Endothelial cell of umbilical vein (primary cell): ENCODE measurements around the gene SEC16B. TPM values are rescaled to one million over a fixed set of nuclear protein-coding genes. Genes with fewer than 3 reads are reported as not detected.
A peak's percentile ranks its signal among the peaks of the same experiment; 100 is the strongest.

Experiments used
- BruUV-seq: library from RNA; stranded (reverse); fragments of 400-500 nt; replicated peaks from 2 replicates; lab custom pipeline; 2021; lab: Mats Ljungman, UMichigan
- CTCF ChIA-PET: fragments of 300-600, 350-600 bp; sonication (Branson Sonifier 250); formaldehyde crosslinking; loops from one replicate; lab custom pipeline; 2021; ENCODE audit warnings: antibody characterized with exemption, inconsistent platforms; lab: Charles Lee
- POLR2A ChIA-PET: fragments of 300-600, 350-600 bp; sonication (Branson Sonifier 250); formaldehyde crosslinking; loops from one replicate; lab custom pipeline; 2021; ENCODE audit warnings: antibody characterized with exemption, inconsistent platforms; lab: Charles Lee
- DNase-seq: peaks from one replicate; pipeline ENCODE4 v3.0.0-alpha.2; 2011; ENCODE audit warnings: low read depth, low spot score
- FAIRE-seq: peaks from 2 replicates; lab custom pipeline; 2011; peaks lifted over from hg19 to GRCh38; lab: Jason Lieb, UNC
- H2AFZ ChIP-seq: 2 replicates; pipeline ENCODE4 v1.6.0; 2012; ENCODE audit warnings: low read depth, low read length, control low read depth, inconsistent platforms
- H3K27ac ChIP-seq: 2 replicates; pipeline ENCODE4 v1.5.1; 2011; ENCODE audit warnings: low read depth, mild to moderate bottlenecking, control low read depth, low read length, moderate library complexity; ENCODE audit not compliant: insufficient read depth
- H3K27me3 ChIP-seq, 2 experiments: 2 replicates each; pipeline versions ENCODE4 v1.6.0 to v1.6.1; 2011; ENCODE audit warnings: low read length in 2 of 2, mixed read lengths in 1 of 2; ENCODE audit not compliant: control insufficient read depth in 2 of 2, insufficient read depth in 2 of 2
- H3K36me3 ChIP-seq, 2 experiments: 2 replicates in 1 of 2; 3 replicates in 1 of 2; pipeline ENCODE4 v1.5.1; 2011; ENCODE audit warnings: low read length in 2 of 2, mild to moderate bottlenecking in 1 of 2, moderate library complexity in 1 of 2; ENCODE audit not compliant: control insufficient read depth in 2 of 2, insufficient read depth in 2 of 2; ENCODE audit errors: extremely low read depth in 1 of 2
- H3K4me1 ChIP-seq: 3 replicates; pipeline ENCODE4 v1.5.1; 2011; ENCODE audit warnings: mild to moderate bottlenecking, low read length; ENCODE audit not compliant: control insufficient read depth, insufficient read depth; ENCODE audit errors: extremely low read depth
- H3K4me2 ChIP-seq: 2 replicates; pipeline ENCODE4 v1.6.1; 2011; ENCODE audit warnings: low read length, control low read depth, mixed read lengths; ENCODE audit not compliant: insufficient read depth
- H3K4me3 ChIP-seq, 3 experiments: fragments of 200-600 bp in 1 of 3; sonication (generic), shearing (Covaris generic) in 1 of 3; replicated peaks in 1 of 3; 2 replicates each; pipeline ENCODE4 v1.5.1; 2011 to 2016; ENCODE audit warnings: control low read depth in 3 of 3, low read length in 3 of 3, mild to moderate bottlenecking in 2 of 3, inconsistent platforms in 1 of 3, low read depth in 1 of 3, moderate library complexity in 1 of 3; ENCODE audit not compliant: insufficient read depth in 1 of 3
- H3K79me2 ChIP-seq: 2 replicates; pipeline ENCODE4 v1.6.0; 2012; ENCODE audit warnings: low read length, inconsistent platforms; ENCODE audit not compliant: control insufficient read depth, insufficient read depth
- H3K9ac ChIP-seq: replicated peaks from 2 replicates; pipeline ENCODE3; 2011; ENCODE audit warnings: low read length, control low read depth; ENCODE audit not compliant: insufficient read depth; ENCODE audit errors: extremely low read depth
- H3K9me1 ChIP-seq: replicated peaks from 3 replicates; pipeline ENCODE4 v1.6.0; 2011; ENCODE audit warnings: mild to moderate bottlenecking, low read length; ENCODE audit not compliant: control insufficient read depth, insufficient read depth; ENCODE audit errors: extremely low read depth
- H3K9me3 ChIP-seq: replicated peaks from 2 replicates; pipeline ENCODE4 v1.5.1; 2012; ENCODE audit warnings: low read length, inconsistent platforms; ENCODE audit not compliant: control insufficient read depth, insufficient read depth
- H4K20me1 ChIP-seq: replicated peaks from 2 replicates; pipeline ENCODE3; 2011; ENCODE audit warnings: mild to moderate bottlenecking, low read length; ENCODE audit not compliant: control insufficient read depth, insufficient read depth; ENCODE audit errors: extremely low read depth
- CTCF ChIP-seq, 2 donors: IDR thresholded peaks; 1 replicate in 1 of 2; 2 replicates in 1 of 2; pipeline ENCODE4 v1.5.1; 2011; ENCODE audit warnings: low read length in 2 of 2, mild to moderate bottlenecking in 2 of 2, moderate library complexity in 2 of 2, control low read depth in 1 of 2, inconsistent platforms in 1 of 2, low read depth in 1 of 2; ENCODE audit not compliant: insufficient read depth in 1 of 2; ENCODE audit errors: extremely low read depth in 1 of 2
- EZH2 ChIP-seq: IDR thresholded peaks from 2 replicates; pipeline ENCODE4 v1.6.1; 2012; ENCODE audit warnings: borderline replicate concordance, low read depth, mild to moderate bottlenecking, moderate library complexity, low read length, inconsistent platforms; ENCODE audit not compliant: severe bottlenecking
- FOS ChIP-seq: IDR thresholded peaks from 2 replicates; pipeline ENCODE4 v1.6.1; 2011; ENCODE audit warnings: mild to moderate bottlenecking, low read length, moderate library complexity, borderline replicate concordance; ENCODE audit not compliant: insufficient read depth
- GATA2 ChIP-seq: IDR thresholded peaks from 2 replicates; pipeline ENCODE4 v1.7.0; 2011; ENCODE audit warnings: low read depth, mild to moderate bottlenecking, moderate library complexity, mixed read lengths, low read length; ENCODE audit not compliant: insufficient read length, insufficient read depth
- JUN ChIP-seq: IDR thresholded peaks from 2 replicates; pipeline ENCODE4 v1.6.1; 2011; ENCODE audit warnings: borderline replicate concordance, low read depth; ENCODE audit not compliant: insufficient read length, insufficient read depth
- MAX ChIP-seq: IDR thresholded peaks from 2 replicates; pipeline ENCODE4 v1.6.1; 2011; ENCODE audit not compliant: insufficient read depth, insufficient read length
- MYC ChIP-seq: IDR thresholded peaks from one replicate; pipeline ENCODE4 v1.6.1; 2011; ENCODE audit warnings: mild to moderate bottlenecking, low read depth, low read length
- POLR2A ChIP-seq: IDR thresholded peaks from 2 replicates; pipeline ENCODE4 v1.6.1; 2012; ENCODE audit warnings: low read depth, mild to moderate bottlenecking, control low read depth, low read length
- POLR2AphosphoS5 ChIP-seq: IDR thresholded peaks from 2 replicates; pipeline ENCODE4 v1.6.1; 2012; ENCODE audit warnings: low read depth, mild to moderate bottlenecking, control low read depth, low read length, moderate library complexity; ENCODE audit not compliant: insufficient read depth
- dilution Hi-C: fragments of 300-500 bp; cut with MboI; formaldehyde crosslinking; loops from one replicate; pipeline ENCODE4 v1.15.0; 2019; ENCODE audit warnings: low sequenced_read_pairs; ENCODE audit not compliant: extremely low pct_ligation_motif_present
- intact Hi-C: fragments of 100-400 bp; cut with micrococcal nuclease; formaldehyde crosslinking; loops from one replicate; pipeline ENCODE4 v1.10.0; 2022
- polyA plus RNA-seq, 4 experiments: library from polyadenylated mRNA; depleted of rRNA in 3 of 4; stranded (reverse) in 3 of 4; unstranded in 1 of 4; fragments of >200 nt; gene quantifications; 2 replicates each; pipeline versions ENCODE4 v1.2.1 to v1.2.3, GENCODE V29; 2011 to 2012; ENCODE audit warnings: missing spikeins in 1 of 4
- total RNA-seq: library from RNA; stranded (reverse); gene quantifications from 2 replicates; pipeline ENCODE4 v1.2.3, GENCODE V29; 2021

Gene SEC16B
- total and polyA plus RNA-seq, 2 donors (not counting 3 experiments of a cell fraction or from before 2014, with no cell fraction given): 0.44 to 0.58 TPM

GRCh38 chr1:177913762-177914540, 55.9 kb downstream of the SEC16B start:
- dilution Hi-C loops: no loop called here
- no peaks in the 10 kb centered on the region for H3K36me3 ChIP-seq
- H3K4me1 ChIP-seq: no peaks in the 10 kb centered on the region
- ChIA-PET CTCF (interaction anchor here (1.0 to 2.3 kb wide), 12 partner anchors 9 to 1017 kb away, joined by 3 to 30 read pairs (median 5); no protein-coding TSS in a partner anchor), POLR2A (no interaction called here)
- H3K27ac ChIP-seq: no peak overlapping the region
- no peak overlapping the region for H3K9ac ChIP-seq
- H3K4me2 ChIP-seq: no peak overlapping the region
- peaks cover 3 to 4% of the 10 kb centered on the region in 2 experiments for H3K27me3 ChIP-seq
- no TSS peak for BruUV-seq
- no peaks in the 10 kb centered on the region for H3K9me1 ChIP-seq
- no peak overlapping the region for H2AFZ ChIP-seq
- FAIRE-seq (no peak), DNase-seq (peak; percentile 29)
- no peaks in the 10 kb centered on the region for H3K79me2 ChIP-seq
- intact Hi-C loops: no loop called here
- peak; percentile 26 to 35 for TF ChIP-seq CTCF (IDR thresholded peaks at IDR 0.05; ENCODE audit: extremely low read depth in 1 of 2, insufficient read depth in 1 of 2, low read depth in 1 of 2, low read length in 2 of 2)
- no peak for TF ChIP-seq MYC
- no peaks in the 10 kb centered on the region for H4K20me1 ChIP-seq
- no peak overlapping the region for H3K4me3 ChIP-seq
- H3K9me3 ChIP-seq: no peaks in the 10 kb centered on the region

GRCh38 chr1:177912991-177913390, 56.9 kb downstream of the SEC16B start:
- Histone ChIP-seq H3K4me3 (no peak overlapping the region), H3K4me1 (no peaks in the 10 kb centered on the region), H2AFZ (no peak overlapping the region), H3K9me3 (no peaks in the 10 kb centered on the region), H3K27me3 (peaks cover 3 to 4% of the 10 kb centered on the region in 2 experiments), H3K36me3 (no peaks in the 10 kb centered on the region), H3K9me1 (no peaks in the 10 kb centered on the region), H3K27ac (no peak overlapping the region), H3K9ac (no peak overlapping the region), H4K20me1 (no peaks in the 10 kb centered on the region), H3K4me2 (no peak overlapping the region), H3K79me2 (no peaks in the 10 kb centered on the region)
- FAIRE-seq: no peak
- no peak for DNase-seq
- TF ChIP-seq MYC: no peak
- no peak for TF ChIP-seq JUN
- TF ChIP-seq POLR2A: no peak
- no peak for TF ChIP-seq GATA2
- no peak for TF ChIP-seq POLR2AphosphoS5
- no peak for TF ChIP-seq EZH2
- TF ChIP-seq CTCF (IDR thresholded peaks at IDR 0.05; ENCODE audit: extremely low read depth in 1 of 2, insufficient read depth in 1 of 2, low read depth in 1 of 2, low read length in 2 of 2): no peak
- no peak for TF ChIP-seq FOS
- no peak for TF ChIP-seq MAX
- ChIA-PET CTCF (interaction anchor here (1.0 to 2.3 kb wide), 9 partner anchors 10 to 1016 kb away, joined by 3 to 30 read pairs (median 5); no protein-coding TSS in a partner anchor), POLR2A (no interaction called here)
- intact Hi-C loops: no loop called here
- dilution Hi-C loops: no loop called here
- BruUV-seq: no TSS peak
